Neutrophil (primary cell): Measurements from ENCODE around the gene LRPPRC.

Source experiments
- H3K27ac ChIP-seq: fragments of 200-600 bp; sonication (generic); 2 replicates; pipeline ENCODE4 v1.5.1; 2016; ENCODE audit warnings: mild to moderate bottlenecking, moderate library complexity
- H3K27me3 ChIP-seq: fragments of 200-600 bp; sonication (generic); 2 replicates; pipeline ENCODE4 v1.6.0; 2016; ENCODE audit warnings: mild to moderate bottlenecking
- H3K36me3 ChIP-seq: fragments of 200-600 bp; sonication (generic); 2 replicates; pipeline ENCODE4 v1.5.1; 2017
- H3K4me1 ChIP-seq, 2 experiments: fragments of 200-600 bp in 1 of 2; sonication (generic) in 1 of 2; 1 replicate in 1 of 2; 2 replicates in 1 of 2; pipeline versions ENCODE4 v1.5.1 to v1.6.1; 2013 to 2016; ENCODE audit warnings: low read depth in 1 of 2, low read length in 1 of 2, mild to moderate bottlenecking in 1 of 2, moderate library complexity in 1 of 2; ENCODE audit not compliant: control insufficient read depth in 1 of 2, insufficient read depth in 1 of 2
- H3K4me3 ChIP-seq, 2 experiments: fragments of 200-600 bp in 1 of 2; sonication (generic) in 1 of 2; 1 replicate in 1 of 2; 2 replicates in 1 of 2; pipeline ENCODE4 v1.5.1; 2013 to 2016; ENCODE audit warnings: low read depth in 1 of 2, low read length in 1 of 2, mild to moderate bottlenecking in 1 of 2, moderate library complexity in 1 of 2
- H3K9me3 ChIP-seq: fragments of 200-600 bp; sonication (generic); 2 replicates; pipeline ENCODE4 v1.5.1; 2016
- CTCF ChIP-seq: fragments of 200-600 bp; sonication (generic); IDR thresholded peaks from 2 replicates; pipeline ENCODE4 v1.5.1; 2016; ENCODE audit warnings: antibody characterized with exemption

LRPPRC gene

DNA sequence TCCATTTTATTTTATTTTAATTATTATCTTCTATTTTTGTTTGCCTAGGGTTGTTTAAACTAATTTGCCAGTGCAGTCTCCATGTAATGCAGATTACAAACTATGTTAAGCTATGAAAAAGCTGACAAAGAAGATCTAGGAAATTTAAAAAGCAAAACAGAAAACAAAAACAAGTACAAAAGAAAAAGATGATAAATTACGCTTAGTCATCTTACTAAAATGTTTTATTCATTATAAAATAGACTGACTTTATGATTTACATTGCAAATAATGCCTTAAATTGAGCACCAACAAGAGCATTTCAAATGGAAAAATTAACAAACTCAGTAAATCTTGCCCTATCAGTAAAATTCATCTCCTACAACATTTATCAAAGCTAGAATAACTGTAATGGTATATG is 52.9 kb downstream of the LRPPRC start:
- no peak overlapping the region for H3K4me3 ChIP-seq
- no peaks in the 10 kb centered on the region for H3K27me3 ChIP-seq
- no peak overlapping the region for H3K27ac ChIP-seq
- TF ChIP-seq CTCF, result no peak
- H3K36me3 ChIP-seq, result peaks cover 41% of the 10 kb centered on the region
- H3K9me3 ChIP-seq, result no peaks in the 10 kb centered on the region
- no peaks in the 10 kb centered on the region for H3K4me1 ChIP-seq

DNA sequence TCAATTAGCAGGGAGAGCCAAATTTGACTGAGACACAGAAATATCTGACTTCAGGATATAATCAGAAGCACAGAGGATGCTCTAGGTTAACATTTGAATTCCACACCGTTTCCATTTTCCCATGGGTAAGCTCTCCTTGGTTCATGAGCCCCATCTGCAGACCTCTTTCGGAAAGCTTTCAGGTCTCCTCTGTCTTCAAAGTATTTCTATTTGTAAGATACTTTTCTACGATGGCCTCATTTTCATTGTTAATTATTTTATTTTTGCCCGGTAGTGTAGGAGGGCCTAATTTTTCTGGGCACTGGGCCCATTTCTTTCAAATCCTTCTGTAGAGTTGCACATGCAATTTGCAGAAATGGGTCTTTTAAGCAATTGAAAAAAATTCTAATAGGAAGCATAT is 53.8 kb downstream of the LRPPRC start:
- no peaks in the 10 kb centered on the region for H3K27me3 ChIP-seq
- no peak overlapping the region for H3K27ac ChIP-seq
- TF ChIP-seq CTCF, result no peak
- no peaks in the 10 kb centered on the region for H3K9me3 ChIP-seq
- no peaks in the 10 kb centered on the region for H3K4me1 ChIP-seq
- H3K36me3 ChIP-seq, result peaks cover 32% of the 10 kb centered on the region
- no peak overlapping the region for H3K4me3 ChIP-seq

- Histone ChIP-seq H3K4me3 (no peak overlapping the region), H3K9me3 (no peaks in the 10 kb centered on the region), H3K4me1 (no peaks in the 10 kb centered on the region), H3K27me3 (no peaks in the 10 kb centered on the region), H3K36me3 (peaks cover 26% of the 10 kb centered on the region), H3K27ac (no peak overlapping the region)
- no peak for TF ChIP-seq CTCF
Observed at GRCh38 chr2:43941359-43941758, 54.4 kb downstream of the LRPPRC start.

DNA sequence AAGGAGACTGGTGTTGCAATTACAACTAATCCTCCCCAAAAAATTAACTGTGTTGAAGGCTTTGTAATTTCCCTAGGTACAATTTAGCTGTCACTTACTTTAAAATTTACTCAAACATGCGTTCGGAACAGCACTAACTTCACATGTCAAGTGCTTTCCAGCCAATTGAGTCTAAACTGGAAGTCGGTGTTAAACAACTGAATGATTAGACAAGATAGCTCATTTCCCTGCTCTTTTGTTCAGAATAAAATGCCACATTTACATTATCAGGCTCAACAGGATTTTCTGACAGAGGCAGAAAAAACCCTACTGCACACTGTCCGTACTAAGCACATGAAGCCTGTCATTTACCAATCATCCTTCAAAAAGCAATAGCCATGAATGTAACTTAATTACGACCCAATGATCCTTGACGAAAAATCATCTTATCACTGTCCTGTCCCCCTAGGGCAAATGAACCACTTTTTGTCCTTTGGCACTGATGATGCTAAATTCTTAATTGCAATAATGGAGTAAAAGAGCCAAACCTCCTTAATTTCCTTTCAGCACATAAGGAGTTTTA is 56.0 kb downstream of the LRPPRC start:
- peaks cover 11% of the 10 kb centered on the region for H3K36me3 ChIP-seq
- TF ChIP-seq CTCF, result no peak
- H3K27ac ChIP-seq, result no peak overlapping the region

DNA sequence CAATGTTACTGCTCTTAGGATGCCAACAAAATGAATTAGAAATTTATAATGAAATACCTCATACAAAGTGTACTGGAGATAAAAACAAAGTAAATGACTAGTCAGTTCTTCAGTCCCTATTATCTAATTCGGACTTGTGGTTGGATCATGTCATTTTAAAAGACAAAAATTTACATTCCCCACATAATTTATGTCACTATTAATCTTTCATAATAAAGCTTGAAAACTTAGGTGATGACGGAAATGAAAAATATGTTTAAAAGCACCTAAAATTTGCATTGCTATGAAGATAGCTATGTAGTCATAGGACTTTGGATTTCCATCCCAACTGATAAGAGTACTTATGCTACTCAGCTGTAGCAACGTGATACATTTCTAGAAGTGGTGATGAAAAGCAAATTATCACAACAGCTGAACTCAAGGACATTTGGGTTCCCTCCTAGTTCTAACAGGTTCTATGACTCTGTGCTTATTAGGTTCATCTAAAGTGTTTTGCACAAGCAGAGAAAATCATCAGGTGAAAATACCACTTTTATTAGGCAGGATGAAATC is 58.4 kb downstream of the LRPPRC start:
- Histone ChIP-seq H3K36me3 (peaks cover 8% of the 10 kb centered on the region), H3K9me3 (no peaks in the 10 kb centered on the region)

More for the DNA sequence above, 56.0 kb downstream of the LRPPRC start:
- Histone ChIP-seq H3K27me3 (no peaks in the 10 kb centered on the region), H3K4me1 (no peaks in the 10 kb centered on the region), H3K4me3 (no peak overlapping the region), H3K9me3 (no peaks in the 10 kb centered on the region)

More for the DNA sequence above, 58.4 kb downstream of the LRPPRC start:
- no peak overlapping the region for H3K27ac ChIP-seq
- H3K4me3 ChIP-seq, result no peak overlapping the region
- no peak for TF ChIP-seq CTCF
- no peaks in the 10 kb centered on the region for H3K27me3 ChIP-seq
- H3K4me1 ChIP-seq, result no peaks in the 10 kb centered on the region
